K562 (cell line): ENCODE measurements around the gene LRP1-AS. TPM values are rescaled to one million over a fixed set of nuclear protein-coding genes. Genes with fewer than 3 reads are reported as not detected.

Experiments
- ARID4B ChIP-seq: sonication (generic); formaldehyde crosslinking; IDR thresholded peaks from 2 replicates; pipeline ENCODE4 v1.8.0; 2022; ENCODE audit warnings: mild to moderate bottlenecking, missing genetic modification reagents
- BRCA1 ChIP-seq, 2 experiments: fragments of 450-650 bp in 1 of 2; sonication (generic) in 1 of 2; formaldehyde crosslinking in 1 of 2; IDR thresholded peaks; 2 replicates each; pipeline versions ENCODE4 v1.5.0 to v1.6.1; 2017 to 2020; ENCODE audit warnings: mild to moderate bottlenecking in 1 of 2, missing genetic modification reagents in 1 of 2
- COPS2 ChIP-seq: fragments of 450-650 bp; conservative IDR thresholded peaks from 2 replicates; pipeline ENCODE4 v1.6.1; 2016; ENCODE audit warnings: mild to moderate bottlenecking, moderate library complexity
- CREB3 ChIP-seq: fragments of 450-650 bp; conservative IDR thresholded peaks from 2 replicates; pipeline ENCODE4 v1.6.1; 2016; ENCODE audit warnings: missing genetic modification characterization, low read depth, mild to moderate bottlenecking, missing compliant biosample characterization, moderate library complexity
- L3MBTL2 ChIP-seq: fragments of 450-650 bp; IDR thresholded peaks from 2 replicates; pipeline ENCODE4 v1.6.1; 2016; ENCODE audit warnings: mild to moderate bottlenecking, moderate library complexity
- NR2C1 ChIP-seq, 2 experiments: fragments of 450-650 bp; IDR thresholded peaks; 2 replicates each; pipeline ENCODE4 v1.6.1; 2017; ENCODE audit warnings: mild to moderate bottlenecking in 2 of 2, antibody characterized with exemption in 1 of 2, inconsistent platforms in 1 of 2, missing compliant biosample characterization in 1 of 2, missing genetic modification characterization in 1 of 2
- NR2C2 ChIP-seq, 2 experiments: fragments of 200-800 bp in 1 of 2; sonication (Bioruptor generic) in 1 of 2; sonication (generic) in 1 of 2; formaldehyde crosslinking in 1 of 2; IDR thresholded peaks; 2 replicates each; pipeline versions ENCODE4 v1.6.1 to v1.8.0; 2016 to 2022; ENCODE audit warnings: mild to moderate bottlenecking in 1 of 2, missing compliant biosample characterization in 1 of 2, missing genetic modification characterization in 1 of 2, missing genetic modification reagents in 1 of 2
- SMAD4 ChIP-seq: fragments of 250-450 bp; sonication (Bioruptor Pico); conservative IDR thresholded peaks from 2 replicates; pipeline ENCODE4 v1.8.0; 2021; ENCODE audit warnings: inconsistent platforms, mild to moderate bottlenecking, moderate library complexity
- TBP ChIP-seq: optimal IDR thresholded peaks from 2 replicates; pipeline ENCODE3; 2011; ENCODE audit warnings: low read depth, low read length, improper control_type of control experiment
- TRIM24 ChIP-seq, 2 experiments: fragments of 450-650 bp; IDR thresholded peaks; 2 replicates each; pipeline ENCODE4 v1.6.1; 2016
- ZNF354B ChIP-seq: fragments of 250-450 bp; sonication (Bioruptor Pico); IDR thresholded peaks from 2 replicates; pipeline ENCODE4 v1.4.0; 2020
- ZNF589 ChIP-seq: fragments of 200-800 bp; sonication (Bioruptor generic); IDR thresholded peaks from 2 replicates; pipeline ENCODE4 v1.6.1; 2016; ENCODE audit warnings: low read depth, missing genetic modification characterization, missing compliant biosample characterization
- polyA plus RNA-seq, 8 experiments: library from polyadenylated mRNA; depleted of rRNA in 4 of 8; stranded (reverse) in 5 of 8; unstranded in 3 of 8; fragments of >200 nt; fragmentation: Nextera tagmentation in 2 of 8; fragmentation: Illumina TruSeq in 1 of 8; extraction: Ambion mirVana in 2 of 8; extraction: Trizol in 1 of 8; gene quantifications; 2 replicates each; pipeline versions ENCODE4 v1.2.1 to v1.2.3, GENCODE V29; 2011 to 2014; ENCODE audit warnings: inconsistent platforms in 1 of 8, missing spikeins in 1 of 8
- total RNA-seq, 7 experiments: library from RNA; depleted of rRNA in 6 of 7; stranded (reverse); fragments of >200 nt in 6 of 7; fragmentation: Illumina TruSeq in 2 of 7; extraction: Trizol in 2 of 7; gene quantifications; 2 replicates each; pipeline versions ENCODE4 v1.2.1 to v1.2.3, GENCODE V29; 2011 to 2021; ENCODE audit warnings: low replicate concordance in 1 of 7
- TF ChIP-seq, protein P1 (sequence below): IDR thresholded peaks from 2 replicates; pipeline ENCODE4 v1.6.1; 2012; ENCODE audit warnings: low read depth, low read length, improper control_type of control experiment, borderline replicate concordance
- TF ChIP-seq, protein P2 (sequence below), 3 experiments: fragments of 200-800 bp in 1 of 3; fragments of 250-450 bp in 1 of 3; fragments of 450-650 bp in 1 of 3; sonication (Bioruptor Pico) in 1 of 3; sonication (Bioruptor generic) in 1 of 3; formaldehyde crosslinking in 1 of 3; IDR thresholded peaks; 2 replicates each; pipeline versions ENCODE4 v1.6.1 to v1.8.0; 2016 to 2022; ENCODE audit warnings: mild to moderate bottlenecking in 2 of 3, missing genetic modification characterization in 2 of 3, missing compliant biosample characterization in 1 of 3, moderate library complexity in 1 of 3

LRP1-AS gene
- total and polyA plus RNA-seq, 9 of the 15 experiments (the other 6 are each of a cell fraction or from before 2014, with no cell fraction given) = not detected

GRCh38 chr12:57101892-57102695, 45.3 kb downstream of the LRP1-AS start (continued):
- TF ChIP-seq BRCA1 (IDR thresholded peaks at IDR 0.05) (no peak), BRCA1 (CRISPR knock-in tag; IDR thresholded peaks at IDR 0.05) (no peak), SMAD4 (no peak), CREB3 (peak; percentile 82; the same call in 1 of the 2 replicates), ARID4B (CRISPR knock-in tag) (no peak), NR2C1 (IDR thresholded peaks at IDR 0.05) (no peak; the same call in 1 of the 2 replicates), NR2C1 (tag; IDR thresholded peaks at IDR 0.05) (0 out of 2 replicates have a peak, but pooled peaks have one; percentile 14), NR2C2 (CRISPR knock-in tag; IDR thresholded peaks at IDR 0.05) (no peak), NR2C2 (tag; IDR thresholded peaks at IDR 0.05) (peak; percentile 55; the same call in 1 of the 2 replicates), TRIM24 (IDR thresholded peaks at IDR 0.05) (no peak), TBP (peak; percentile 18), COPS2 (no peak), ZNF589 (CRISPR knock-in tag) (no peak), ZNF354B (CRISPR knock-in tag) (no peak), L3MBTL2 (peak; percentile 62)
- TF ChIP-seq, protein P1, sequence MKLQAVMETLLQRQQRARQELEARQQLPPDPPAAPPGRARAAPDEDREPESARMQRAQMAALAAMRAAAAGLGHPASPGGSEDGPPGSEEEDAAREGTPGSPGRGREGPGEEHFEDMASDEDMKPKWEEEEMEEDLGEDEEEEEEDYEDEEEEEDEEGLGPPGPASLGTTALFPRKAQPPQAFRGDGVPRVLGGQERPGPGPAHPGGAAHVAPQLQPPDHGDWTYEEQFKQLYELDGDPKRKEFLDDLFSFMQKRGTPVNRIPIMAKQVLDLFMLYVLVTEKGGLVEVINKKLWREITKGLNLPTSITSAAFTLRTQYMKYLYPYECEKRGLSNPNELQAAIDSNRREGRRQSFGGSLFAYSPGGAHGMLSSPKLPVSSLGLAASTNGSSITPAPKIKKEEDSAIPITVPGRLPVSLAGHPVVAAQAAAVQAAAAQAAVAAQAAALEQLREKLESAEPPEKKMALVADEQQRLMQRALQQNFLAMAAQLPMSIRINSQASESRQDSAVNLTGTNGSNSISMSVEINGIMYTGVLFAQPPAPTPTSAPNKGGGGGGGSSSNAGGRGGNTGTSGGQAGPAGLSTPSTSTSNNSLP = no peak
- TF ChIP-seq, protein P2, sequence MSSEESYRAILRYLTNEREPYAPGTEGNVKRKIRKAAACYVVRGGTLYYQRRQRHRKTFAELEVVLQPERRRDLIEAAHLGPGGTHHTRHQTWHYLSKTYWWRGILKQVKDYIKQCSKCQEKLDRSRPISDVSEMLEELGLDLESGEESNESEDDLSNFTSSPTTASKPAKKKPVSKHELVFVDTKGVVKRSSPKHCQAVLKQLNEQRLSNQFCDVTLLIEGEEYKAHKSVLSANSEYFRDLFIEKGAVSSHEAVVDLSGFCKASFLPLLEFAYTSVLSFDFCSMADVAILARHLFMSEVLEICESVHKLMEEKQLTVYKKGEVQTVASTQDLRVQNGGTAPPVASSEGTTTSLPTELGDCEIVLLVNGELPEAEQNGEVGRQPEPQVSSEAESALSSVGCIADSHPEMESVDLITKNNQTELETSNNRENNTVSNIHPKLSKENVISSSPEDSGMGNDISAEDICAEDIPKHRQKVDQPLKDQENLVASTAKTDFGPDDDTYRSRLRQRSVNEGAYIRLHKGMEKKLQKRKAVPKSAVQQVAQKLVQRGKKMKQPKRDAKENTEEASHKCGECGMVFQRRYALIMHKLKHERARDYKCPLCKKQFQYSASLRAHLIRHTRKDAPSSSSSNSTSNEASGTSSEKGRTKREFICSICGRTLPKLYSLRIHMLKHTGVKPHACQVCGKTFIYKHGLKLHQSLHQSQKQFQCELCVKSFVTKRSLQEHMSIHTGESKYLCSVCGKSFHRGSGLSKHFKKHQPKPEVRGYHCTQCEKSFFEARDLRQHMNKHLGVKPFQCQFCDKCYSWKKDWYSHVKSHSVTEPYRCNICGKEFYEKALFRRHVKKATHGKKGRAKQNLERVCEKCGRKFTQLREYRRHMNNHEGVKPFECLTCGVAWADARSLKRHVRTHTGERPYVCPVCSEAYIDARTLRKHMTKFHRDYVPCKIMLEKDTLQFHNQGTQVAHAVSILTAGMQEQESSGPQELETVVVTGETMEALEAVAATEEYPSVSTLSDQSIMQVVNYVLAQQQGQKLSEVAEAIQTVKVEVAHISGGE (CRISPR knock-in tag; IDR thresholded peaks at IDR 0.05) = peak in 1 of 3 experiments; percentile 48; a peak in 1 of 6 replicates
